Measurements from ENCODE around the gene PDGFD.

GRCh38 chr11:104057908-104058307, 106.0 kb downstream of the PDGFD start:
- TF ChIP-seq BHLHE40 (IDR thresholded peaks at IDR 0.05; ENCODE audit: borderline replicate concordance) (no peak), FOXM1 (IDR thresholded peaks at IDR 0.05; ENCODE audit: borderline replicate concordance) (no peak), SUZ12 (IDR thresholded peaks at IDR 0.05) (no peak), NFRKB (IDR thresholded peaks at IDR 0.05) (no peak), L3MBTL2 (conservative IDR thresholded peaks at IDR 0.05) (no peak)
- TF ChIP-seq, protein P1, sequence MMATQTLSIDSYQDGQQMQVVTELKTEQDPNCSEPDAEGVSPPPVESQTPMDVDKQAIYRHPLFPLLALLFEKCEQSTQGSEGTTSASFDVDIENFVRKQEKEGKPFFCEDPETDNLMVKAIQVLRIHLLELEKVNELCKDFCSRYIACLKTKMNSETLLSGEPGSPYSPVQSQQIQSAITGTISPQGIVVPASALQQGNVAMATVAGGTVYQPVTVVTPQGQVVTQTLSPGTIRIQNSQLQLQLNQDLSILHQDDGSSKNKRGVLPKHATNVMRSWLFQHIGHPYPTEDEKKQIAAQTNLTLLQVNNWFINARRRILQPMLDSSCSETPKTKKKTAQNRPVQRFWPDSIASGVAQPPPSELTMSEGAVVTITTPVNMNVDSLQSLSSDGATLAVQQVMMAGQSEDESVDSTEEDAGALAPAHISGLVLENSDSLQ (IDR thresholded peaks at IDR 0.05), result no peak
